B cell (primary cell): ENCODE measurements around the gene NREP. TPM values are rescaled to one million over a fixed set of nuclear protein-coding genes. Genes with fewer than 3 reads are reported as not detected.

ENCODE experiments used
- ATAC-seq: fragments of 200-7000 bp; cut with Tn5 transposase; one replicate; pipeline ENCODE4 v1.10.0; 2021; ENCODE audit warnings: low read depth, mild to moderate bottlenecking, moderate number of reproducible peaks, moderate library complexity
- CTCF ChIA-PET: fragments of 350-600 bp; sonication (Branson Sonifier 250); formaldehyde crosslinking; loops from one replicate; lab custom pipeline; 2021; ENCODE audit warnings: antibody characterized with exemption, inconsistent platforms; lab: Charles Lee
- POLR2A ChIA-PET: fragments of 350-600 bp; sonication (Branson Sonifier 250); formaldehyde crosslinking; loops from one replicate; lab custom pipeline; 2021; ENCODE audit warnings: antibody characterized with exemption; lab: Charles Lee
- DNase-seq: peaks from one replicate; pipeline ENCODE4 v3.0.0; 2013
- H2AFZ ChIP-seq: 2 replicates; pipeline ENCODE4 v1.6.1; 2012; ENCODE audit warnings: mild to moderate bottlenecking, low read depth, low read length; ENCODE audit not compliant: insufficient read depth, poor library complexity, severe bottlenecking
- H3K27ac ChIP-seq, 2 donors: 1 replicate in 1 of 2; 2 replicates in 1 of 2; pipeline ENCODE4 v1.5.1; 2012 to 2013; ENCODE audit warnings: low read length in 2 of 2, mild to moderate bottlenecking in 2 of 2, moderate library complexity in 1 of 2
- H3K27me3 ChIP-seq, 4 experiments: fragments of 200-600 bp in 1 of 4; sonication (generic) in 1 of 4; replicated peaks in 1 of 4; 1 replicate in 2 of 4; 2 replicates in 2 of 4; pipeline versions ENCODE4 v1.6.1 to v1.7.0; 2013 to 2016; ENCODE audit warnings: low read length in 3 of 4, mild to moderate bottlenecking in 2 of 4, mixed read lengths in 1 of 4, moderate library complexity in 1 of 4; ENCODE audit not compliant: insufficient read depth in 4 of 4, control insufficient read depth in 3 of 4; ENCODE audit errors: control extremely low read depth in 1 of 4
- H3K36me3 ChIP-seq, 2 experiments: replicated peaks in 1 of 2; 1 replicate in 1 of 2; 2 replicates in 1 of 2; pipeline versions ENCODE4 v1.6.1 to v1.7.1; 2013; ENCODE audit warnings: low read length in 1 of 2; ENCODE audit not compliant: insufficient read depth in 2 of 2, control insufficient read depth in 1 of 2; ENCODE audit errors: control extremely low read depth in 1 of 2, extremely low read depth in 1 of 2
- H3K4me1 ChIP-seq, 2 donors: fragments of 200-600 bp in 1 of 2; sonication (generic) in 1 of 2; 1 replicate in 1 of 2; 2 replicates in 1 of 2; pipeline versions ENCODE4 v1.5.1 to v1.6.1; 2013 to 2017; ENCODE audit warnings: low read length in 2 of 2; ENCODE audit not compliant: control insufficient read depth in 2 of 2, insufficient read depth in 2 of 2
- H3K4me2 ChIP-seq: replicated peaks from 2 replicates; pipeline ENCODE3; 2012; ENCODE audit warnings: mild to moderate bottlenecking, low read depth, low read length; ENCODE audit not compliant: poor library complexity, severe bottlenecking
- H3K4me3 ChIP-seq, 5 experiments: fragments of 200-600 bp in 1 of 5; sonication (generic) in 1 of 5; 1 replicate in 3 of 5; 2 replicates in 2 of 5; pipeline versions ENCODE4 v1.5.1 to v1.7.0; 2011 to 2016; ENCODE audit warnings: low read length in 4 of 5, mild to moderate bottlenecking in 4 of 5, low read depth in 2 of 5, control low read depth in 1 of 5, moderate library complexity in 1 of 5; ENCODE audit not compliant: insufficient read depth in 1 of 5; ENCODE audit errors: control extremely low read depth in 1 of 5, extremely low read depth in 1 of 5
- H3K79me2 ChIP-seq: fragments of 200-600 bp; sonication (generic); one replicate; pipeline ENCODE4 v1.6.0; 2016; ENCODE audit warnings: low read length; ENCODE audit not compliant: control insufficient read depth, insufficient read depth
- H3K9ac ChIP-seq: fragments of 200-600 bp; sonication (generic); 2 replicates; pipeline ENCODE4 v1.6.1; 2017; ENCODE audit warnings: mild to moderate bottlenecking, low read length, moderate library complexity
- H3K9me3 ChIP-seq, 3 donors: one replicate each; pipeline versions ENCODE4 v1.6.1 to v1.7.1; 2013; ENCODE audit warnings: low read length in 2 of 3; ENCODE audit not compliant: control insufficient read depth in 2 of 3, insufficient read depth in 1 of 3; ENCODE audit errors: control extremely low read depth in 1 of 3
- H4K20me1 ChIP-seq: 2 replicates; pipeline ENCODE4 v1.6.0; 2012; ENCODE audit warnings: mild to moderate bottlenecking, low read length; ENCODE audit not compliant: insufficient read depth, control insufficient read depth, poor library complexity, severe bottlenecking
- H3K27ac Mint-ChIP-seq: one replicate; pipeline ENCODE4 v1.8.0; 2021; ENCODE audit warnings: mixed read lengths
- H3K27me3 Mint-ChIP-seq: one replicate; pipeline ENCODE4 v1.8.0; 2021; ENCODE audit warnings: mixed read lengths
- H3K4me1 Mint-ChIP-seq: one replicate; pipeline ENCODE4 v1.8.0; 2021; ENCODE audit warnings: mixed read lengths
- H3K4me3 Mint-ChIP-seq: one replicate; pipeline ENCODE4 v1.8.0; 2021; ENCODE audit warnings: mixed read lengths
- H3K9me3 Mint-ChIP-seq: one replicate; pipeline ENCODE4 v1.8.0; 2022; ENCODE audit warnings: mixed read lengths; ENCODE audit not compliant: insufficient read depth
- EZH2 ChIP-seq: IDR thresholded peaks from 2 replicates; pipeline ENCODE4 v1.6.1; 2012; ENCODE audit warnings: borderline replicate concordance, low read depth, mild to moderate bottlenecking, moderate library complexity, low read length; ENCODE audit not compliant: insufficient read depth, poor library complexity, severe bottlenecking
- WGBS: methylation state at CpG from one replicate; pipeline ENCODE4 v1.1.5; 2013; ENCODE audit warnings: missing lambda C conversion rate; ENCODE audit not compliant: insufficient coverage; 5-methylcytosine and 5-hydroxymethylcytosine counted together
- intact Hi-C: fragments of 100-400 bp; cut with micrococcal nuclease; formaldehyde crosslinking; loops from one replicate; pipeline ENCODE4 v1.10.0; 2022
- polyA plus RNA-seq: library from polyadenylated mRNA; depleted of rRNA; stranded (reverse); fragments of >200 nt; gene quantifications from 2 replicates; pipeline ENCODE4 v1.2.3, GENCODE V29; 2012
- total RNA-seq, 2 donors: library from RNA; stranded (reverse); fragments of 120-200 nt in 1 of 2; gene quantifications; 1 replicate in 1 of 2; 2 replicates in 1 of 2; pipeline versions ENCODE4 v1.2.3 to v1.2.4, GENCODE V29; 2013 to 2022
- TF ChIP-seq, protein P1 (sequence below): fragments of 200-600 bp; IDR thresholded peaks from one replicate; pipeline ENCODE4 v1.8.0; 2022; ENCODE audit warnings: antibody characterized with exemption, mild to moderate bottlenecking

Gene NREP
- total and polyA plus RNA-seq, 2 donors (not counting 1 experiment from before 2014, with no cell fraction given) = 6.7 to 17.0 TPM

DNA sequence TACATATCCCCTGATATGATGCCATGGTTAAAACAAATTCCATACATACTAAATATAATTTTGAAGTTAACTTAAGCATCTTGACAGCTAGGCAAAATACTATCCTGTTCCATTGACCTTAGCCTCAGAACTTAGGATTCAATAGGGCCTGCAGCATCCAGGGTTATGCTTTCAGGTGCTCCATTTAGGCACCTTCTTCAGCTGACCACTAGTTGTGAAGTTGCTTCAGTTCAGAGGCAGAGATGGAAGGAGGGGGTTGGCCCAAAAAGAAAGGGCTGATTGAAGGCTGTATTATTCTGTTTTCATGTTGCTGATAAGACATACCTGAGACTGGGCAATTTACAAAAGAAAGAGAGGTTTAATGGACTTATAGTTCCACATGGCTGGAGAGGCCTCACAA, 7.0 kb upstream of the NREP start:
- no peak overlapping the region for H3K9ac ChIP-seq
- H3K79me2 ChIP-seq = no peaks in the 10 kb centered on the region
- no peaks in the 10 kb centered on the region for H3K4me1 ChIP-seq
- DNase-seq (no peak), ATAC-seq (no peak)
- H3K36me3 ChIP-seq = no peaks in the 10 kb centered on the region
- CTCF ChIA-PET = no interaction called here
- H3K27me3 Mint-ChIP-seq = peaks cover 27% of the 10 kb centered on the region
- H3K9me3 ChIP-seq = no peaks in the 10 kb centered on the region
- TF ChIP-seq, protein P1, sequence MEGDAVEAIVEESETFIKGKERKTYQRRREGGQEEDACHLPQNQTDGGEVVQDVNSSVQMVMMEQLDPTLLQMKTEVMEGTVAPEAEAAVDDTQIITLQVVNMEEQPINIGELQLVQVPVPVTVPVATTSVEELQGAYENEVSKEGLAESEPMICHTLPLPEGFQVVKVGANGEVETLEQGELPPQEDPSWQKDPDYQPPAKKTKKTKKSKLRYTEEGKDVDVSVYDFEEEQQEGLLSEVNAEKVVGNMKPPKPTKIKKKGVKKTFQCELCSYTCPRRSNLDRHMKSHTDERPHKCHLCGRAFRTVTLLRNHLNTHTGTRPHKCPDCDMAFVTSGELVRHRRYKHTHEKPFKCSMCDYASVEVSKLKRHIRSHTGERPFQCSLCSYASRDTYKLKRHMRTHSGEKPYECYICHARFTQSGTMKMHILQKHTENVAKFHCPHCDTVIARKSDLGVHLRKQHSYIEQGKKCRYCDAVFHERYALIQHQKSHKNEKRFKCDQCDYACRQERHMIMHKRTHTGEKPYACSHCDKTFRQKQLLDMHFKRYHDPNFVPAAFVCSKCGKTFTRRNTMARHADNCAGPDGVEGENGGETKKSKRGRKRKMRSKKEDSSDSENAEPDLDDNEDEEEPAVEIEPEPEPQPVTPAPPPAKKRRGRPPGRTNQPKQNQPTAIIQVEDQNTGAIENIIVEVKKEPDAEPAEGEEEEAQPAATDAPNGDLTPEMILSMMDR = no peak
- TF ChIP-seq EZH2 = no peak
- POLR2A ChIA-PET = no interaction called here
- H3K27me3 ChIP-seq = peaks cover 0 to 3% (median 0%) of the 10 kb centered on the region in 4 experiments
- no peak overlapping the region for H3K27ac ChIP-seq
- H2AFZ ChIP-seq = no peak overlapping the region
- no peaks in the 10 kb centered on the region for H3K4me1 Mint-ChIP-seq
- H3K27ac Mint-ChIP-seq = no peak overlapping the region
- no peak overlapping the region for H3K4me3 Mint-ChIP-seq
- intact Hi-C loops = no loop called here
- H3K4me2 ChIP-seq = no peak overlapping the region
- no peaks in the 10 kb centered on the region for H4K20me1 ChIP-seq
- H3K4me3 ChIP-seq = no peak overlapping the region
- H3K9me3 Mint-ChIP-seq = no peaks in the 10 kb centered on the region

- no peaks in the 10 kb centered on the region for H3K36me3 ChIP-seq
- WGBS = 100% methylated on average over 1 of the region's 6 CpGs
- H2AFZ ChIP-seq = no peak overlapping the region
- no peak overlapping the region for H3K4me2 ChIP-seq
- no peak overlapping the region for H3K4me3 ChIP-seq
- H3K27me3 ChIP-seq = no peaks in the 10 kb centered on the region
- H3K79me2 ChIP-seq = no peaks in the 10 kb centered on the region
- ChIA-PET CTCF (no interaction called here), POLR2A (no interaction called here)
- intact Hi-C loops = no loop called here
- H3K9me3 ChIP-seq = no peaks in the 10 kb centered on the region
- H3K27ac ChIP-seq = no peak overlapping the region
- DNase-seq (no peak), ATAC-seq (no peak)
- no peaks in the 10 kb centered on the region for H3K9me3 Mint-ChIP-seq
- no peak for TF ChIP-seq EZH2
- TF ChIP-seq, protein P1 = no peak
- peaks cover 20% of the 10 kb centered on the region for H3K27me3 Mint-ChIP-seq
- peaks cover 6% of the 10 kb centered on the region for H3K4me1 Mint-ChIP-seq
- no peak overlapping the region for H3K27ac Mint-ChIP-seq
- H3K9ac ChIP-seq = no peak overlapping the region
- no peaks in the 10 kb centered on the region for H4K20me1 ChIP-seq
- no peak overlapping the region for H3K4me3 Mint-ChIP-seq
- H3K4me1 ChIP-seq = peaks cover 4 to 7% of the 10 kb centered on the region in 2 donors
Measured at GRCh38 chr5:111762895-111763294, 5.9 kb upstream of the NREP start.
